GM12874 (cell line): ENCODE results near the gene LSMEM2.

Experiments used
- TF ChIP-seq, protein P1 (sequence below): IDR thresholded peaks from 2 replicates; pipeline ENCODE4 v1.5.1; 2011; ENCODE audit warnings: low read depth, mild to moderate bottlenecking, control low read depth, low read length, moderate library complexity; ENCODE audit not compliant: insufficient read depth

The LSMEM2 gene

GRCh38 chr3:50278123-50278879, 586 bp upstream of the LSMEM2 start:
- TF ChIP-seq, protein P1, sequence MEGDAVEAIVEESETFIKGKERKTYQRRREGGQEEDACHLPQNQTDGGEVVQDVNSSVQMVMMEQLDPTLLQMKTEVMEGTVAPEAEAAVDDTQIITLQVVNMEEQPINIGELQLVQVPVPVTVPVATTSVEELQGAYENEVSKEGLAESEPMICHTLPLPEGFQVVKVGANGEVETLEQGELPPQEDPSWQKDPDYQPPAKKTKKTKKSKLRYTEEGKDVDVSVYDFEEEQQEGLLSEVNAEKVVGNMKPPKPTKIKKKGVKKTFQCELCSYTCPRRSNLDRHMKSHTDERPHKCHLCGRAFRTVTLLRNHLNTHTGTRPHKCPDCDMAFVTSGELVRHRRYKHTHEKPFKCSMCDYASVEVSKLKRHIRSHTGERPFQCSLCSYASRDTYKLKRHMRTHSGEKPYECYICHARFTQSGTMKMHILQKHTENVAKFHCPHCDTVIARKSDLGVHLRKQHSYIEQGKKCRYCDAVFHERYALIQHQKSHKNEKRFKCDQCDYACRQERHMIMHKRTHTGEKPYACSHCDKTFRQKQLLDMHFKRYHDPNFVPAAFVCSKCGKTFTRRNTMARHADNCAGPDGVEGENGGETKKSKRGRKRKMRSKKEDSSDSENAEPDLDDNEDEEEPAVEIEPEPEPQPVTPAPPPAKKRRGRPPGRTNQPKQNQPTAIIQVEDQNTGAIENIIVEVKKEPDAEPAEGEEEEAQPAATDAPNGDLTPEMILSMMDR, result no peak

GRCh38 chr3:50279255-50280016, 549 bp downstream of the LSMEM2 start:
- TF ChIP-seq, protein P1, result no peak

- TF ChIP-seq, protein P1, result no peak
Observed at GRCh38 chr3:50286322-50287227, 7.7 kb downstream of the LSMEM2 start.

DNA sequence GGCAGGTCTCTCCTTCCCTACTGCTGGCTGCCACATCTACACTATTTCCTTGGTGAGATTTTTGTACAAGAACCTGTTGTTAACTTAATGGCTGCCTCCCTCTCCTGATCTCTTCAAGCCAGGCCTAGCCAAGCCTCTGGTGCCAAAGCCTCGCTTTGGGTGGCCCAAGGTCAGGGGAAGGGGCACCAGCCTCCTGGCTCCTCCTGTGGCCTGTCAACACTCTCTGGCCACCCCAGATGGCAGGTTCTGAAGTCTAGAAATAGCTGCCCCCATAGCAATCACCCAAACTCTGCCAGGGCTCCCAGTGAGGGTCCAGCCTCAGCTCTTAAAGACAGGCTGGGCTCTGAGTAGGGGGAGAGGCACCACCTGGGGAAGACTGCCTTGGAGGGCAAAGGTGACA, 8.4 kb downstream of the LSMEM2 start:
- TF ChIP-seq, protein P1, result no peak

DNA sequence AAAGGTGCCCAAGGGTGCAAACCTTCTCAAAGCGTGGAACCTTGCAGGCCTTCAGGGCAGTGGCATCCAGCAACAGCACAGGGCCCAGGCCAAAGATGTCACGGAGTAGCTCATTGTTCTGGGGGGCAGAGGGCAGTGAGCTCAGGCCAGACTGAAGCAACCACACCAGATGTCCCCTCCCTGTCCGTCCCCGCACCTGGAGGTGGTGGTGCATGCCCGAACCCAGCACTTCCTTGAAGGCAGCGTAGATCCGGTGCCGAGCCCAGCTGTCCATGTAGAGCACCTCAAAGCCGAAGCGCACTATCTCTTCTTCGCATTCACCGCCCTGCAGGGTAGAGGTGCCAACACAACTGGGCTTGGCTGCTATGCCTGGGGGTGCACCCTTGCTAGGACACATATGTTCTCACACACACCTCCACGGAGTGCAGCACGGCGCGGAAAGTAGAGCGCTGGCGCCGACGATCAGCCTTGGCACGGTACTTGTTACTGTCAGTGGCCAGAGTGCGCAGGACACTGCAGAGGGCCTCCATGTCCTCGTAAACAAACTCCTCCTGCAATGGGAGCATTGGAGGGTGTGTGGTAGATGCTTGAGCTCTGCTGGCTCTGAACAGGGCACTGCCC, 9.6 kb downstream of the LSMEM2 start:
- TF ChIP-seq, protein P1, result no peak

DNA sequence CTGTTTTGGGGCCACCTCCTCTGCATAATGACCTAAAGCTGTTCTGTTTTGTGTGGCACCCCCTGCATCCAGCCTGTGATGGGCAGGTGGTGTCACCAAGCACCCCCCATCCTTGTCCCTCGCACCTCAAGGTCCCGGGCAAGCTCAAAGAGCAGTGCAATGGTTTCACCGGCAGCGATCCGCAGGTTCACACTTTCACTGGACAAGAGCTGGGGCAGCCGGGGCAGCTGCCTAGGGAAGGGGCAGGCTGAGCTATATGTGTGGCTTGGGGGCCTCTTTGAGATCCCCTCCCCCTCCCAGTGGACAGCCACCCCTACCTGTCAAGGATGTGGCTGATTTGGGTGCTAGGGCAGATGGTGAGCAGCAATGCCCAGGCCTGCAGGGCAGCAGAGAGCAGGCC, 10.2 kb downstream of the LSMEM2 start:
- TF ChIP-seq, protein P1, result no peak
